ENCODE results near the gene CFAP97D2.

GRCh38 chr13:114222461-114222968 is 43.5 kb downstream of the CFAP97D2 start:
- TF ChIP-seq CTCF (IDR thresholded peaks at IDR 0.05) (no peak), EP300 (IDR thresholded peaks at IDR 0.05) (no peak), POLR2A (IDR thresholded peaks at IDR 0.05) (no peak)
